AG09309 (cell line): ENCODE results near the gene ANKRD18A.

ENCODE experiments used
- DNase-seq: peaks from one replicate; pipeline ENCODE4 v3.0.0-alpha.2; 2010; ENCODE audit warnings: low read depth
- H3K4me3 ChIP-seq: 2 replicates; pipeline ENCODE4 v1.5.1; 2011; ENCODE audit warnings: mild to moderate bottlenecking, low read depth, low read length, moderate library complexity; ENCODE audit not compliant: control insufficient read depth
- CTCF ChIP-seq: IDR thresholded peaks from 2 replicates; pipeline ENCODE4 v1.5.1; 2011; ENCODE audit warnings: mild to moderate bottlenecking, low read depth, low read length, inconsistent platforms; ENCODE audit not compliant: insufficient read depth, control insufficient read depth; ENCODE audit errors: missing control alignments

The ANKRD18A gene

GRCh38 chr9:38620483-38621433 lies at the start of gene ANKRD18A:
TSS of gene ANKRD18A (minus strand) at chr9:38620596. CDS start at chr9:38620285, 311 bp downstream.
- H3K4me3 ChIP-seq: peak within 1 kb of the TSS; percentile 26
- peak; percentile 61 for TF ChIP-seq CTCF
- no peak for DNase-seq

- DNase-seq: no peak
- TF ChIP-seq CTCF: no peak
- no peak overlapping the region for H3K4me3 ChIP-seq
Measured at GRCh38 chr9:38668791-38669466, 48.5 kb upstream of the ANKRD18A start.

- TF ChIP-seq CTCF: no peak
- no peak overlapping the region for H3K4me3 ChIP-seq
- DNase-seq: no peak
Measured at GRCh38 chr9:38662763-38663593, 42.6 kb upstream of the ANKRD18A start.

- H3K4me3 ChIP-seq: no peak overlapping the region
- TF ChIP-seq CTCF: no peak
- DNase-seq: no peak
Measured at GRCh38 chr9:38659538-38659937, 39.1 kb upstream of the ANKRD18A start.

GRCh38 chr9:38656896-38657295 lies 36.5 kb upstream of the ANKRD18A start:
- no peak overlapping the region for H3K4me3 ChIP-seq
- DNase-seq: no peak
- no peak for TF ChIP-seq CTCF

GRCh38 chr9:38652486-38652885 lies 32.1 kb upstream of the ANKRD18A start:
- no peak for TF ChIP-seq CTCF
- DNase-seq: no peak
- H3K4me3 ChIP-seq: no peak overlapping the region
